SK-N-SH treated with all-trans-retinoic acid at 6 μM for 48 hours (cell line): Measurements from ENCODE around the gene ZBTB7B.

Experiments used
- ARNTL ChIP-seq: fragments of 450-650 bp; formaldehyde crosslinking; IDR thresholded peaks from 2 replicates; pipeline ENCODE4 v1.5.0; 2020; ENCODE audit warnings: low read depth, mild to moderate bottlenecking, moderate library complexity, borderline replicate concordance
- BACH2 ChIP-seq: fragments of 250-450 bp; sonication (Bioruptor Pico); IDR thresholded peaks from 2 replicates; pipeline ENCODE4 v1.9.0; 2021; ENCODE audit warnings: mild to moderate bottlenecking, borderline replicate concordance
- CSDC2 ChIP-seq: fragments of 250-450 bp; sonication (Bioruptor Pico); IDR thresholded peaks from 2 replicates; pipeline ENCODE4 v1.5.0; 2020; ENCODE audit warnings: mild to moderate bottlenecking, moderate library complexity
- ISL1 ChIP-seq: fragments of 250-450 bp; sonication (Bioruptor Pico); IDR thresholded peaks from 2 replicates; pipeline ENCODE4 v2.1.2; 2022; ENCODE audit warnings: mild to moderate bottlenecking, moderate library complexity
- OSR1 ChIP-seq: fragments of 250-450 bp; sonication (Bioruptor Pico); IDR thresholded peaks from 2 replicates; pipeline ENCODE4 v1.8.0; 2022; ENCODE audit warnings: moderate library complexity, mild to moderate bottlenecking, inconsistent platforms
- RARB ChIP-seq: fragments of 250-450 bp; sonication (Bioruptor Pico); IDR thresholded peaks from 2 replicates; pipeline ENCODE4 v1.8.0; 2021; ENCODE audit warnings: mild to moderate bottlenecking, moderate library complexity
- TOX ChIP-seq: fragments of 250-450 bp; sonication (Bioruptor Pico); IDR thresholded peaks from 2 replicates; pipeline ENCODE4 v1.8.0; 2021; ENCODE audit warnings: mild to moderate bottlenecking, moderate library complexity, borderline replicate concordance
- ZFP30 ChIP-seq: fragments of 450-650 bp; formaldehyde crosslinking; IDR thresholded peaks from 2 replicates; pipeline ENCODE4 v1.5.0; 2022; ENCODE audit warnings: mild to moderate bottlenecking, moderate library complexity
- ZNF70 ChIP-seq: fragments of 450-650 bp; formaldehyde crosslinking; IDR thresholded peaks from 2 replicates; pipeline ENCODE4 v1.5.0; 2020; ENCODE audit warnings: mild to moderate bottlenecking, moderate library complexity
- TF ChIP-seq, protein P1 (sequence below): fragments of 250-450 bp; sonication (Bioruptor Pico); IDR thresholded peaks from 2 replicates; pipeline ENCODE4 v1.8.0; 2020; ENCODE audit warnings: mild to moderate bottlenecking, moderate library complexity, borderline replicate concordance
- TF ChIP-seq, protein P2 (sequence below): fragments of 250-450 bp; sonication (Bioruptor Pico); IDR thresholded peaks from 2 replicates; pipeline ENCODE4 v1.8.0; 2021; ENCODE audit warnings: low read depth, mild to moderate bottlenecking, moderate library complexity, borderline replicate concordance
- TF ChIP-seq, protein P3 (sequence below): fragments of 250-450 bp; sonication (Bioruptor Pico); IDR thresholded peaks from 2 replicates; pipeline ENCODE4 v1.5.1; 2020; ENCODE audit warnings: low read depth, mild to moderate bottlenecking, moderate library complexity
- TF ChIP-seq, protein P4 (sequence below): fragments of 250-450 bp; sonication (Bioruptor Pico); IDR thresholded peaks from 2 replicates; pipeline ENCODE4 v1.5.0; 2020; ENCODE audit warnings: mild to moderate bottlenecking, moderate library complexity
- TF ChIP-seq, protein P5 (sequence below): fragments of 250-450 bp; sonication (Bioruptor Pico); IDR thresholded peaks from 2 replicates; pipeline ENCODE4 v1.5.1; 2021; ENCODE audit warnings: mild to moderate bottlenecking, moderate library complexity

DNA sequence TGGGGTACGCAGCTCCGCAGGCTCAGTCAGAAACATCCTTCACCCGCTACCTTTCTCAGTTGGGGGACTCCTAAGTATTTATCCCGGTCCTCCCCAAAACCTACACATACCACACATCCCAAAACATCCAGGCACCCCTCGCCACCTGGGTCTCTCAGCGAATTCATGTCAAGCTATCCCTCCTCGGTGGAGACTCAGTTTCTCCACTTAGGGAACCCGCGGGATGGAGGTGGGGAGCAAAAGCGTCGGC is 1.3 kb upstream of the ZBTB7B start:
- TF ChIP-seq, protein P1, sequence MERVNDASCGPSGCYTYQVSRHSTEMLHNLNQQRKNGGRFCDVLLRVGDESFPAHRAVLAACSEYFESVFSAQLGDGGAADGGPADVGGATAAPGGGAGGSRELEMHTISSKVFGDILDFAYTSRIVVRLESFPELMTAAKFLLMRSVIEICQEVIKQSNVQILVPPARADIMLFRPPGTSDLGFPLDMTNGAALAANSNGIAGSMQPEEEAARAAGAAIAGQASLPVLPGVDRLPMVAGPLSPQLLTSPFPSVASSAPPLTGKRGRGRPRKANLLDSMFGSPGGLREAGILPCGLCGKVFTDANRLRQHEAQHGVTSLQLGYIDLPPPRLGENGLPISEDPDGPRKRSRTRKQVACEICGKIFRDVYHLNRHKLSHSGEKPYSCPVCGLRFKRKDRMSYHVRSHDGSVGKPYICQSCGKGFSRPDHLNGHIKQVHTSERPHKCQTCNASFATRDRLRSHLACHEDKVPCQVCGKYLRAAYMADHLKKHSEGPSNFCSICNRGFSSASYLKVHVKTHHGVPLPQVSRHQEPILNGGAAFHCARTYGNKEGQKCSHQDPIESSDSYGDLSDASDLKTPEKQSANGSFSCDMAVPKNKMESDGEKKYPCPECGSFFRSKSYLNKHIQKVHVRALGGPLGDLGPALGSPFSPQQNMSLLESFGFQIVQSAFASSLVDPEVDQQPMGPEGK (CRISPR knock-in tag), result no peak
- TF ChIP-seq, protein P2, sequence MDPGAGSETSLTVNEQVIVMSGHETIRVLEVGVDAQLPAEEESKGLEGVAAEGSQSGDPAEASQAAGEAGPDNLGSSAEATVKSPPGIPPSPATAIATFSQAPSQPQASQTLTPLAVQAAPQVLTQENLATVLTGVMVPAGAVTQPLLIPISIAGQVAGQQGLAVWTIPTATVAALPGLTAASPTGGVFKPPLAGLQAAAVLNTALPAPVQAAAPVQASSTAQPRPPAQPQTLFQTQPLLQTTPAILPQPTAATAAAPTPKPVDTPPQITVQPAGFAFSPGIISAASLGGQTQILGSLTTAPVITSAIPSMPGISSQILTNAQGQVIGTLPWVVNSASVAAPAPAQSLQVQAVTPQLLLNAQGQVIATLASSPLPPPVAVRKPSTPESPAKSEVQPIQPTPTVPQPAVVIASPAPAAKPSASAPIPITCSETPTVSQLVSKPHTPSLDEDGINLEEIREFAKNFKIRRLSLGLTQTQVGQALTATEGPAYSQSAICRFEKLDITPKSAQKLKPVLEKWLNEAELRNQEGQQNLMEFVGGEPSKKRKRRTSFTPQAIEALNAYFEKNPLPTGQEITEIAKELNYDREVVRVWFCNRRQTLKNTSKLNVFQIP (CRISPR knock-in tag), result no peak
- no peak for TF ChIP-seq CSDC2 (CRISPR knock-in tag)
- no peak for TF ChIP-seq ISL1 (CRISPR knock-in tag)
- TF ChIP-seq ZNF70, result no peak
- TF ChIP-seq, protein P3, sequence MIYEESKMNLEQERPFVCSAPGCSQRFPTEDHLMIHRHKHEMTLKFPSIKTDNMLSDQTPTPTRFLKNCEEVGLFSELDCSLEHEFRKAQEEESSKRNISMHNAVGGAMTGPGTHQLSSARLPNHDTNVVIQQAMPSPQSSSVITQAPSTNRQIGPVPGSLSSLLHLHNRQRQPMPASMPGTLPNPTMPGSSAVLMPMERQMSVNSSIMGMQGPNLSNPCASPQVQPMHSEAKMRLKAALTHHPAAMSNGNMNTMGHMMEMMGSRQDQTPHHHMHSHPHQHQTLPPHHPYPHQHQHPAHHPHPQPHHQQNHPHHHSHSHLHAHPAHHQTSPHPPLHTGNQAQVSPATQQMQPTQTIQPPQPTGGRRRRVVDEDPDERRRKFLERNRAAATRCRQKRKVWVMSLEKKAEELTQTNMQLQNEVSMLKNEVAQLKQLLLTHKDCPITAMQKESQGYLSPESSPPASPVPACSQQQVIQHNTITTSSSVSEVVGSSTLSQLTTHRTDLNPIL (CRISPR knock-in tag), result no peak
- no peak for TF ChIP-seq RARB
- TF ChIP-seq BACH2, result no peak
- no peak for TF ChIP-seq ZFP30
- TF ChIP-seq, protein P4, sequence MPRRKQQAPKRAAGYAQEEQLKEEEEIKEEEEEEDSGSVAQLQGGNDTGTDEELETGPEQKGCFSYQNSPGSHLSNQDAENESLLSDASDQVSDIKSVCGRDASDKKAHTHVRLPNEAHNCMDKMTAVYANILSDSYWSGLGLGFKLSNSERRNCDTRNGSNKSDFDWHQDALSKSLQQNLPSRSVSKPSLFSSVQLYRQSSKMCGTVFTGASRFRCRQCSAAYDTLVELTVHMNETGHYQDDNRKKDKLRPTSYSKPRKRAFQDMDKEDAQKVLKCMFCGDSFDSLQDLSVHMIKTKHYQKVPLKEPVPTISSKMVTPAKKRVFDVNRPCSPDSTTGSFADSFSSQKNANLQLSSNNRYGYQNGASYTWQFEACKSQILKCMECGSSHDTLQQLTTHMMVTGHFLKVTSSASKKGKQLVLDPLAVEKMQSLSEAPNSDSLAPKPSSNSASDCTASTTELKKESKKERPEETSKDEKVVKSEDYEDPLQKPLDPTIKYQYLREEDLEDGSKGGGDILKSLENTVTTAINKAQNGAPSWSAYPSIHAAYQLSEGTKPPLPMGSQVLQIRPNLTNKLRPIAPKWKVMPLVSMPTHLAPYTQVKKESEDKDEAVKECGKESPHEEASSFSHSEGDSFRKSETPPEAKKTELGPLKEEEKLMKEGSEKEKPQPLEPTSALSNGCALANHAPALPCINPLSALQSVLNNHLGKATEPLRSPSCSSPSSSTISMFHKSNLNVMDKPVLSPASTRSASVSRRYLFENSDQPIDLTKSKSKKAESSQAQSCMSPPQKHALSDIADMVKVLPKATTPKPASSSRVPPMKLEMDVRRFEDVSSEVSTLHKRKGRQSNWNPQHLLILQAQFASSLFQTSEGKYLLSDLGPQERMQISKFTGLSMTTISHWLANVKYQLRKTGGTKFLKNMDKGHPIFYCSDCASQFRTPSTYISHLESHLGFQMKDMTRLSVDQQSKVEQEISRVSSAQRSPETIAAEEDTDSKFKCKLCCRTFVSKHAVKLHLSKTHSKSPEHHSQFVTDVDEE (CRISPR knock-in tag), result no peak
- no peak for TF ChIP-seq OSR1 (CRISPR knock-in tag)
- TF ChIP-seq ARNTL, result no peak
- TF ChIP-seq TOX, result no peak
- TF ChIP-seq, protein P5, sequence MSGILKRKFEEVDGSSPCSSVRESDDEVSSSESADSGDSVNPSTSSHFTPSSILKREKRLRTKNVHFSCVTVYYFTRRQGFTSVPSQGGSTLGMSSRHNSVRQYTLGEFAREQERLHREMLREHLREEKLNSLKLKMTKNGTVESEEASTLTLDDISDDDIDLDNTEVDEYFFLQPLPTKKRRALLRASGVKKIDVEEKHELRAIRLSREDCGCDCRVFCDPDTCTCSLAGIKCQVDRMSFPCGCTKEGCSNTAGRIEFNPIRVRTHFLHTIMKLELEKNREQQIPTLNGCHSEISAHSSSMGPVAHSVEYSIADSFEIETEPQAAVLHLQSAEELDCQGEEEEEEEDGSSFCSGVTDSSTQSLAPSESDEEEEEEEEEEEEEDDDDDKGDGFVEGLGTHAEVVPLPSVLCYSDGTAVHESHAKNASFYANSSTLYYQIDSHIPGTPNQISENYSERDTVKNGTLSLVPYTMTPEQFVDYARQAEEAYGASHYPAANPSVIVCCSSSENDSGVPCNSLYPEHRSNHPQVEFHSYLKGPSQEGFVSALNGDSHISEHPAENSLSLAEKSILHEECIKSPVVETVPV (CRISPR knock-in tag), result no peak
